ENCODE data around the gene MGAT5.
"Not testable (repeated sequence)": the region's sequence is repeated elsewhere in the genome, so short reads cannot be mapped to it uniquely, and the experiment has no call there.

Gene MGAT5

GRCh38 chr2:134278553-134278952 lies 24.7 kb downstream of the MGAT5 start:
- no peak for DNase-seq (ENCODE audit: low spot score)

DNA sequence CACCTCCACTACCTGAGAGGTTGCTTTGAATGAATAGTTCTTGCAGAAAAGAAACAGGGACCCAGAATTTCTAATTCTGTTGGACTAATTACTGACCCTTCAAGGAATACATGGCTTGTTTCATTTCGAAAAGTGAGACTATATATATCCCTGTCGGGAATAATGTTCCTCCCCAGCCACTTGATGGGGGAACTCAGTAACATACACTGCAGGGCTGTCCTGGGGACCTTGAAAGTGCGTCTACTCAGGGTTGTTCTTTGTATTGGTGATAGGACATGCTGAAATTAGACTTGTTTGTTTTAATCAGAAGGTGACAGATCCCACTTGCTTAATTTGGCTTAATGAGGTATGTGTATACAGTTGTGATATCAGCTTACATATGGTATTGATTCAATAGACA lies 25.5 kb downstream of the MGAT5 start:
- DNase-seq (ENCODE audit: low spot score): no peak

DNA sequence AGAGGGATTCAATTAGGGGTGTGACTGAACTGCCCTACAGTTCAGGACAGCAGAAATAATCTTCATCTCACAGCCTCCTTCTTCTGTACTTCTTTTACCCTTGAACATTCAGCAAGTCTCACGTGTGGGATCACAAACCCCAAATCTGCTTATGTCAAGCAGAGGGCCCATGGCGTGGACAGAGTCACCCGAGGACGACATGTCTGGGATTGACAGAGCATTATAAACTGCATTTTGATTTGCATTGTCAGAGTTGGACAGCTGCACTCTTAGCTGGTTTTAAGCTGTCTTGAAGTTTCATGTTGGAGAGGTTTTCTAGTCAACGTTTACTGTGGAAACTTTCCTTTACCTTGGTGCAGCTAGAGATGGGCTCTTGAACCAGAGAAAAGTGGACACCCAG lies 26.4 kb downstream of the MGAT5 start:
- DNase-seq (ENCODE audit: low spot score): no peak

- DNase-seq (ENCODE audit: low spot score): no peak
Measured at GRCh38 chr2:134280726-134281125, 26.9 kb downstream of the MGAT5 start.

DNA sequence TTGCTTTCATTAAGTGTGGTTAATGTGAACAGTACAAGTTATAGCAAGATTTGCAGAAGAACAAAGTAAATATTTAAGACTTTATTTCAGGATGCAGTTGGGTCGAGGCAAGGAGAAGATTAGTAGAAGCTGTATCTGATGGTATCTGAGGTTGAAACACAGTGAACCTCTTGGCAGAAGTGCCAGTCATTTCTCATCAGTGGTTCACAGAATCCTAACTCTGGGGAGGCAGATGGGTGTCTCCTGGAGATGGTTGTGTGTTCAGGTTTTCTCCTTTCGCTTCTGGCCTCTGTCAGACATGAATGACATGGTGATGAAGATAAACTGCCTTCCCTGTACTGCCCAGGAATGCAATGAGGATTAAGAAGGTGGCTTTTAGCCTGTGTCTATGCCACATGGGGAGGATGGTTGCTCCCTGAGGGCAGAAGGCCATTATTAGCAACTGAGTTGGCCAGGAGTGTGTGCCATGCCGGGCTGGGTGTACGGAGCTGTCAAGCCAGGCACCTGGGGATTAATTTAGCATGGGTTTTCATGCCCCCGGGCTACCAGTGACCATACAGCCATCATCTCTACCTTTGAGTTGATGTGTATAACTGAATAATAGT lies 28.0 kb downstream of the MGAT5 start:
- DNase-seq (ENCODE audit: low spot score): no peak

DNA sequence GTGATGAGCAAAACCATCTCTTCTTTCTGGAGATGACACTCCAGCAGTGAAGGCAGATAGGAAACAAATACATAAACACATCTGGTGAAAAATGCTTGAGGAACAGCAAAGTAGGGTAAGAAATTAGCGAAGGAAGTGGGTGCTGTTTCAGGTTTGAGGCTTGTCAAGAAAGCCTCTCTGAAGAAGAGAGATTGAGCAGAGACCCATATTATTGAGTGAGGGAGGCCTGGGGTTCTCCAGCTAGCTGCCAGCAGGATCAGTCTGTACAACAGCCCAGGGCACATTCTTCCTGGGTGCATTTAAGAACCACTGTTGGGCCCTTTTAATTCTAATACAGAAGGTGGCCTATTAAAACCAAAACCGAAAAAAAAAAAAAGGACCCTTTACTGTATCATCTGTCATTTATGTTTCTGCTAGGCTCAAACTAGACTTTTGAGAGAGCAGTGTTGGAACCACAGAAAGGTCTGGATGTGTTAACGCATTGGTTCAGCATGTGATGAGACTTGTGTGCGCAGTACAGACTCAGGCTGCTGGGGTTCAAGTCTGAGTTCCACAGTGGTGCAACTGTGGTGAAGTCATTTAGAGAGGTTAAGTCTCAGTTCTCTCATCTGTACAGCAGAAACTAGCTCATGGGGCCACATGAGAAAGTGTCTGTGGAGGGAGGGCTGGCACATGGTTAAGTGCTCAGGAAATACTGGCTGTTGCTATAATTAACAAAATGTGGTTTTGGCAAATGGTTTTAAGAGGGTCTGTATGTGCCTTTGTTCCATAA lies 28.9 kb downstream of the MGAT5 start:
- peak; percentile 37 for DNase-seq (ENCODE audit: low spot score)

DNA sequence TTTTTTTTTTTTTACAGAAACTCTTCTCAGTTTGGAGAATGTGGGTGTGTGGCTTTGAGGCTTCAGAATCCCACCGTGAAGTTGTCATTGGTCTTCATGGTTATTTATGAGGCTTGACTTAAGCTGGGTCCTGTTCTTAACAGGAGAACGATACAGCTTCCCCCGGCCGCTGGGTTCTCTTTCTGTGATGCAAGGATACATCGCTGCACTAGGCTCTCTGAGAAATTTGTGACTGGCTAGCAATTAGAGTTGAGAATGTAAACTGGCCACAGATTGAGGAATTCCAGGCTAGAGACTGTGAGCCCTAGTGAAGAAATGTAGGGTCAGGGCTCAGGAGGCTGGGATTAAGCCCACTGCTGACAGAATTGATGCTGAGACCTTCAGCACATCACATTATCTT lies 29.8 kb downstream of the MGAT5 start:
- DNase-seq (ENCODE audit: low spot score): no peak

DNA sequence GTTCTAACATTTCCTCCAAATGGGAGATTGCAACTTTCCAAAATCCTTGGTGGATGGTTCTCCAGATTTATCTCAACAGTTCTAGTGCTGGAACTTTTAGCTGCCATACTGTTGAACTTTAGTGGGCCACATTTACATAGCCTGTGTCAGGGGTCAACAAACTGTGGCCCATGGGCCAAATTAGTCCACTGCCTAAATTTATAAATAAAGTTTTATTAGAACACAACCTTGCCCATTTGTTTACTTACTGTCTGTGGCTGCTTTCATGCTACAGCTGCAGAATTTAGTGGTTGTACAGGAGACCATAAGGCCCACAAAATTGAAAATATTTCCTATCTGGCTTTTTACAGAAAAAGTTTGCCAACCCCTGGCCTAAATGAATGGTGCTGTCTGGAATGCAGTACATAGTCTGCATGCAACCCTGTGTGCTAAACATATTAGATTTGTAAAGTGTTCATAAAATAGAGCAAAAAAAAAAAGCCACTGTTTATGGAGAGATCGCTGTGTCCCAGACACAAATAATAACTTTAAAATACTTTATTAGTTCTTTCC lies 30.3 kb downstream of the MGAT5 start:
- DNase-seq (ENCODE audit: low spot score): no peak

DNA sequence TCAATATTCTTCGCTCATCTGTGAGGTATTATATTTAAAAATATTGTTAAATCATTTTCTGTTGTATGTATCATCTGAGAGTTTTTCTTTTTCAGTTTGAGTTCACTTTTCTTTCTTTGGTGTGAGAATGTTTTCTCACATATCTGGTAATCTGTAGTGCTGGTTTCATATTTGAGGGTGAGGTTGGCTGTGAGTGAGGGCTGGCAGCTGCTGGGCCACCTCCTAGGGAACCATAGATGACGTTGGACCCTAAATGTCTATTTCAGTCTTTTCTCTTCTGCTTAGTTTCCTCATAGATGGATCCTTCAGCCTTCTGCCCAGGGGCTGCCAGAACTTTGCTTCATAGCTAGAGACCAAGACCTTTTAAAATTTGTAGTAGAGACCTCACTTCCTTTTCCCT lies 33.5 kb downstream of the MGAT5 start:
- no peak for DNase-seq (ENCODE audit: low spot score)

- DNase-seq (ENCODE audit: low spot score): no peak
Measured at GRCh38 chr2:134288814-134289213, 34.9 kb downstream of the MGAT5 start.

DNA sequence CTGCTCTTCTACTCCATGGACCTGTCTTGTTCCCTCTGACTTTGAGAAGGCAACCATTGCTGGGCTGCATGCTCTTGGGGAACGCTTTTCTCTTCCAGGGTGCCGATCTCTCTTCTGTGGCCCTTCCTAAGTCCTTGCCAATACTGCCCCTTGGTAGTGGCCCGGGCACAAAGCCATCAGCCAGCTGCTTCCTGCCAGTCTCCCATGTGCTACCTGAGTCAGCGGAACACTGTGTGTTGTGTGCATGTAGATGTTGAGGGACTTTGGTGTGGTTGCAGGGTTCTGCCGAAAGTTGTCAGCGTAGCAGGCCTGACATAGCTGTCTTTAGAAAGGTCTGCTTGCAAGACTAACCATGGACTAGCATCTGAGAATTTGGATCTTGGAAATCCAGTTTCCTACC lies 35.4 kb downstream of the MGAT5 start:
- DNase-seq (ENCODE audit: low spot score): peak; percentile 25

DNA sequence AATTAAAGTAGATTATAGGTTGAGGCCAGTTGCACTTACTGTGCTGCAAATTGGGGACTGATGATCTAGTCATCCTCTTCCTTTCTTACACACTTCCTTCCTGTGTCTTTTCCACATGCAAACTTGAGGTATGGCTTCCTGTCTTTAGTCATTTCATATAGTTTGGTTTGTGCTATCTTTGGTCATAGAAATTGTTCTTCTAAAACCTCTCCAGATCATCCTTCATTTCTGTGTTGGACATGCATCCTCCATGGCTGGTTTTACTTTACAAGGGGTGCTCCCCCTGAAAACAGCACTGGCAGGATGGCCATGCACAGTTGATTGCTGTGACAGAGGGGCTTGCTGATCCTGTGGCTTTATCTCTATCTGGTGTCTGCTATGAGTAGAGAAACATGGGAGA lies 36.5 kb downstream of the MGAT5 start:
- DNase-seq (ENCODE audit: low spot score): peak; percentile 51

- DNase-seq (ENCODE audit: low spot score): no peak
Measured at GRCh38 chr2:134292514-134292913, 38.6 kb downstream of the MGAT5 start.

- no peak for DNase-seq (ENCODE audit: low spot score)
Measured at GRCh38 chr2:134293719-134294537, 40.1 kb downstream of the MGAT5 start.

GRCh38 chr2:134294598-134294997 lies 40.7 kb downstream of the MGAT5 start:
- not testable (repeated sequence) for DNase-seq (ENCODE audit: low spot score)

- no peak for DNase-seq (ENCODE audit: low spot score)
Measured at GRCh38 chr2:134295441-134295840, 41.6 kb downstream of the MGAT5 start.

DNA sequence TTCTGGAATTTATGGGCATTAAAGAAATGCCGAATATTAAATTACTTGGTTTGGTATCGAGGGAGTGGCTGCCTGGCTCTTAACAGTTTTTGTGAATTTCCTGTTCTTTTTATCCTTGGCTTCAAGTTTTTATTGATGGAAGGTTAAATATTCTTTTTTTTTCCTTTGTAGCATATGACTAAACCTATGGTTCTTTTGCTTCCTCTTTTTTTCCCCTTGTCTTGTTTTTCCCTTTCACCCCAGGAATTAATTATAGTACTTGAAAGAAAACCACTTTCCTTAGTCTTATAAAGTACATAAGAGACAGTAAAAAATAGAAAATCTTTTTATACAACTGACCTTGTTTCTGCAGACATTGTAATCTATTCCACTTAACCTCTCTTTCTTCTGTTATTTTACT lies 42.4 kb downstream of the MGAT5 start:
- DNase-seq (ENCODE audit: low spot score): no peak

- DNase-seq (ENCODE audit: low spot score): no peak
Measured at GRCh38 chr2:134299334-134299733, 45.5 kb downstream of the MGAT5 start.

GRCh38 chr2:134300585-134300984 lies 46.7 kb downstream of the MGAT5 start:
- no peak for DNase-seq (ENCODE audit: low spot score)

- peak; percentile 34 for DNase-seq (ENCODE audit: low spot score)
Measured at GRCh38 chr2:134301099-134301927, 47.4 kb downstream of the MGAT5 start.

DNA sequence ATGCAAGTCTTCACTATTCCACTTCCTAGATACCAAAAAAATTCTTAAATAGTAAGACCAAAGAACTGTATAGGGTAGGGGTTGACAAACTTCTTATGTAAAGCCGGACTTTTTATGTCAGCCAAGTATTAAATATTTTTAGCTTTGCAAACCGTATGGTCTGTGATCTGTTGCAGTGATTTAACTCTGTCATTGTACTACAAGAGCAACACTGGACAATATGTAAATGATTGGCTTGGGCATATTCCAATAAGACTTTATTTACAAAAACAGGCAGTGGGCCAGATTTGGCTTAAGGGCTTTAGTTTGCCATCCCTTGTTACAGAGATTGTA lies 48.0 kb downstream of the MGAT5 start:
- no peak for DNase-seq (ENCODE audit: low spot score)
